Pulmonary artery endothelial cell (primary cell): ENCODE results near the gene GCK. TPM values are rescaled to one million over a fixed set of nuclear protein-coding genes. Genes with fewer than 3 reads are reported as not detected.

Experiments used
- DNase-seq: peaks from one replicate; pipeline ENCODE4 v3.0.0-alpha.2; 2011; ENCODE audit warnings: low read depth, low spot score
- total RNA-seq: library from RNA; depleted of rRNA; stranded (reverse); fragments of >200 nt; gene quantifications from 2 replicates; pipeline ENCODE4 v1.2.3, GENCODE V29; 2014

Gene GCK
- total RNA-seq, 1 donor from 2014 or later = 0.26 TPM

GRCh38 chr7:44156453-44157010 is 32.7 kb downstream of the GCK start:
- no peak for DNase-seq

DNA sequence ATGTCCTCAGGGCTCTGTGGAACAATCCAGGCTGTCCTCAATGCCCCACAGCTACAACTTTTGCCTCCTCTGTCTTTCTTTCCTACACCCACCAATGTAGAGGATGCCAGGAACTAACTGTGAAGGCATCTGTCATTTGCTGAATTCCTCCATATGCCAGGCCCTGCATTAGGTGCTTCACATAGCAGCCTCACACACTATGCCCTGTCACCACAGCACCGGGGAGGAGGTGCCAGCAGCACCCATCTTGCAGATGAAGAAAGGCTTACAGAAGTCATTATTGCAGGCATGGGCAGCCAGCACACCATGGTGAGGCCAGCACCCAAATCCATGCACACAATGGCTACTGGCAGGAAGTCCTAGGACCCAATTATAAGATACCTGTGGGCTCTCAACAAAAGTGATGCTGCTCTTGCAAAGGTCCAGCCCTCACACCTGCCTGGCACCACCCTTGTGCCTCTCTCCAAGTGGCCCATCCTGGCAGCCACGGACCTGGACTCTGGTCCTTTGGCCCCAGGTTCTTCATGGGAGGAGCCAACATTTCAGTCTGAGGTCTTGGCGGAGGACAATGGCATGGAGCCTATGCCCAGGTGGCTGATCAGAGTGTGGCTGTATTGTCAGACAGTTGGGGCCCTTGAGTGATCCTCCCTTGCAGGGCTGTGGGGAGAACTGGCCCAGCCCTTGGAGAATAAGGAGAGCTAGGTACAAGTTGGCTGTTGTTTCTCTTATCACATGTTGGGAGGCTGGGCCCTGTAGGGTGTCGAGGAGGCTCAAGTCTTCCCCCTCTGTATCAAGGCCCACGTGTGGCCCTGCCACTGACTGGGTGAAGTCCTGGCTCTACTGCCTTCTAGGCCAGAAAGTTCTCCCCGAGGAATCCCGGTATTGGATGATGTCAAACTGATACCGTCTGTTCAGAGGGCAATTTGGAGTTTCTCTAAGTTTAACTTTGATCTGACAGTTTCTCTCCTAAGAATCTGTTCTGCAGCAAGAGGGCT is 33.8 kb downstream of the GCK start:
- no peak for DNase-seq

GRCh38 chr7:44154703-44155102 is 34.5 kb downstream of the GCK start:
- DNase-seq = no peak

- DNase-seq = no peak
Observed at GRCh38 chr7:44153948-44154335, 35.3 kb downstream of the GCK start.

- no peak for DNase-seq
Observed at GRCh38 chr7:44152971-44153947, 36.0 kb downstream of the GCK start.

DNA sequence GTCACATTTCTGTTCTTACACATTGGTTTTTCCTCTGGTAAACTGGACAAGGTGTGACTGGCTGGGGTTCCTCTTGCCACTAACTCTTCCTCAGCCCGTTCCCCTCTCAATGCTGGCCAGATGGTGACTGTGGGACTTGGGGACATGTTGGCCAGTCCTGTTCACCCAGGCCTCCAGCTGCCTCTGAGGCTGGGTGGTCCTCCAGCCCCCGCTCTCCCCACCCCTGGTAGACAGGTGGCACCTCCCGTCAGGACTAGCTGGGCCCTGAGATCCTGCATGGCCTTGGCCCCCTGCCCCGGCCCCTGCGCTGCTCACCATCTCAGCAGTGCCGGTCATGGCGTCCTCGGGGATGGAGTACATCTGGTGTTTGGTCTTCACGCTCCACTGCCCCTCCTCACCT is 37.3 kb downstream of the GCK start:
- no peak for DNase-seq

DNA sequence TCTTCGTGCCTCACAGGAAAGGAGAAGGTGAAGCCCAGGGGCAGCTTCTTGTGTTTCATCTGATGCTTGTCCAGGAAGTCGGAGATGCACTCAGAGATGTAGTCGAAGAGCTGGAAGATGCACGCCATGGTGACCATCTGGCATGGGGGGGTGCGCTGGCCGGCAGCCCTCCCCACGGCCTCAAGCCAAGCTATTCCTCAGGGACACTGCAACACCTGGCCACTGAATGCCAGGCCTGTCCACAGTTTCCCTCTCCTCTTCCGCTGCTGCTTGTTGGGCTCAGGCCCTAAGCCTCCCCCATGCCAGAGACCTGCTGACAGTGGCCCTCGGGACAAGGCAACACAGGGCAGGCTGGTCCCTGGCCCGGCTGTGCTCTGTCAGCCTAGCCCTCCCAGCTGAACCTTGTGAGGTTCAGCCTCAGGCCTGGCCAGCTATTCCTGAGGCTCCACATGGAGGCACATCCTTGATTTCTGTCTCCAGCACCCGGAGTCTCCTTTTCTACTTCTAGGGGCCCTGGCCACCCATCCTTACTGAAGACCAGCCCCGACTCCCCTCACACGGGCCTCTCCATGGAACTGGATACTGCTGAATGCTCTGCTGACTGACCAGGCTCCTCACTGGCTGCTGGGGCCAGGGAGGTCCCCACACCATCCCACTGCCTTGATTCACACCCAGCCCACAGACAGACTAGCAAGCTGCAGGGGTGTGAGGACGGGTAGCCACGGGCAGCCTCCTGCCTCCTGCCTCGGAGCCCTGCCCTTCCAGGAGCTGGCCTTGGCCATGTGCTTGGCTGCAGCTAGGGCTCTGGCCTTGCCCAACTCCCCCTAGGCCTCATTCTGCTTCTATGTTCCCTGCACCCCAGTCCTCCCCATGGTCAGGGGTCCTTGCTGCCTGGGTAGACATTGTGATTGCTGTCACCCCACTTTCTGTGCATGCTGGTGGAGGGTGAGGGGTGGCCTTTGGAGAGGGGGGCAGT is 38.0 kb downstream of the GCK start:
- no peak for DNase-seq

DNA sequence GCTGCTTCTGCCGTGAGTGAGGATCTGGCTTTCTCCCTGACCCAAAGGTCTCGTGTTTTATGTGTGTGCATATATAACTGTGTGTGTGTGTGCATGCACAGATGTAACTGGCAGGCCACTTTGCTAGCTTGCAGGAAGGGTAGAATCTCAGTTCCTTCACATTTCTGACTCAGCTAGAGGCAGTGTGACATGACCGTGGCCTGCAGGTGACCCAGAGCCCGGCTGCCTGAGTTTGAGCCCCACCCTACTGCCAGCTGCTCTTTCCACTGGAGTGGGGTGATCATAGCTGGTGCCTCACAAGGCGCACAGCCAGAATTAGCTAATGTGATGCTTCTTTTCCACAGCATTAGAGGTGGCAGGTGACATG is 38.8 kb downstream of the GCK start:
- no peak for DNase-seq

DNA sequence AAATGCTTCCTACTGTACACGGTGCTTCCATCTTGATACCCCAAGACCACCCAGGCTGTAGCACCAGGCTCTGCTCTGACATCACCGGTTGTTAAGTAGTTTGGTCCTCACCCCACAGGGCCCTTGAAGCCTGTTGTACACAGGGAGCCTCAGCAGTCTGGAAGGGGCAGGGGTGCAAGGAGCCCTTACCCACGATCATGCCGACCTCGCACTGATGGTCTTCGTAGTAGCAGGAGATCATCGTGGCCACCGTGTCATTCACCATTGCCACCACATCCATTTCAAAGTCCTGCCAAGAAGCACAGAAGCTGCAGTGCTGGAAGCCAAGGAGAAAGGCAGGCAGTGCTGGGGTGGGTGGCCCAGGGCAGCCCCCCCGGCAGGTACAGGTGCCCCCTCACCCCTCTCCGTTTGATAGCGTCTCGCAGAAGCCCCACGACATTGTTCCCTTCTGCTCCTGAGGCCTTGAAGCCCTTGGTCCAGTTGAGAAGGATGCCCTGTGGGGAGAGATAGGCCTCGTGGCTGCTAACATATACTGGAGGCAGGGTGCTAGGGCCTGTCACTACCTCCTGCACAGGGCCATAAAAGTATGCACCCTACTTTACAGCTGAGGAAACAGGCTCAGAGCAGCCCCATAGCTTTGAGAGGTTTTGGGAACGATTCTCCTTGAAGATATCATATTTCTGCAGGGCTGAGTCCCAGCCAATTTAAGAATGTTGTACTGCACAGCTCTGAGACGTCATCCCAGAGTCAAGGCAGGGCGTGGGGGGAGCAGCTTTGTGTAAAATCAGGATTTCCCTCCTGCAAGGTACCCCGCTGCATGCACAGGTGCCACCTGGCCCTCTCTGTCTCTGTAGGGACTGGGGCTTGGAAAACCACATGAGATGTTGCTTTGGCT is 39.4 kb downstream of the GCK start:
- no peak for DNase-seq

DNA sequence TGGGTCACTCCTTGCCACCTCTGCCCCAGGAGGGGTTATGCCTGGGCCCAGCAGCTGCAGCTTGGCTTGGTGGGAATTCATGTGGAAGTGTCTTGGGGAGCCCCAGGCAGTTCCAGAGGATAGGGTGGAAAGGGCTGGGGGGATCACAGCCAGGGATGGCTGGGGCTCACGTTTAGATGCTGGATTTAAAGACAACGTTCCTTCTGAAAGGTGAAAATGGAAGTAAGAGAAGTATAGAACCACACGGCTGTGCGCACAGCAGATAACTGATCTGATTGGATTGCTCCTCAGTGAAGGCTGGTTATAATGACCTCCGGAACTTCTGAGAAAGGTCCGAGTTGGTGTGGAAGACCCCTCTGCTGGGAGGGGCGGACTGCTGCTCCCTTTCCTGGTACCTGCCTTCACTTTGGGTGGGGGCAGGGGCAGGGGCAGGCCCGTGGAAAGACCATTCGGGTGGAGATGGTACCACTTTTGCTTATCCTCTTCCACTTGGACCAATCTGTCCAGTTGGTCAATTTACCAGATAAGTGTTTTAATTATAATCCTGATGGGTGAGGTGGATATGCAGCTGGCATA is 40.2 kb downstream of the GCK start:
- DNase-seq = no peak

GRCh38 chr7:44148166-44148565 is 41.1 kb downstream of the GCK start:
- DNase-seq = no peak

DNA sequence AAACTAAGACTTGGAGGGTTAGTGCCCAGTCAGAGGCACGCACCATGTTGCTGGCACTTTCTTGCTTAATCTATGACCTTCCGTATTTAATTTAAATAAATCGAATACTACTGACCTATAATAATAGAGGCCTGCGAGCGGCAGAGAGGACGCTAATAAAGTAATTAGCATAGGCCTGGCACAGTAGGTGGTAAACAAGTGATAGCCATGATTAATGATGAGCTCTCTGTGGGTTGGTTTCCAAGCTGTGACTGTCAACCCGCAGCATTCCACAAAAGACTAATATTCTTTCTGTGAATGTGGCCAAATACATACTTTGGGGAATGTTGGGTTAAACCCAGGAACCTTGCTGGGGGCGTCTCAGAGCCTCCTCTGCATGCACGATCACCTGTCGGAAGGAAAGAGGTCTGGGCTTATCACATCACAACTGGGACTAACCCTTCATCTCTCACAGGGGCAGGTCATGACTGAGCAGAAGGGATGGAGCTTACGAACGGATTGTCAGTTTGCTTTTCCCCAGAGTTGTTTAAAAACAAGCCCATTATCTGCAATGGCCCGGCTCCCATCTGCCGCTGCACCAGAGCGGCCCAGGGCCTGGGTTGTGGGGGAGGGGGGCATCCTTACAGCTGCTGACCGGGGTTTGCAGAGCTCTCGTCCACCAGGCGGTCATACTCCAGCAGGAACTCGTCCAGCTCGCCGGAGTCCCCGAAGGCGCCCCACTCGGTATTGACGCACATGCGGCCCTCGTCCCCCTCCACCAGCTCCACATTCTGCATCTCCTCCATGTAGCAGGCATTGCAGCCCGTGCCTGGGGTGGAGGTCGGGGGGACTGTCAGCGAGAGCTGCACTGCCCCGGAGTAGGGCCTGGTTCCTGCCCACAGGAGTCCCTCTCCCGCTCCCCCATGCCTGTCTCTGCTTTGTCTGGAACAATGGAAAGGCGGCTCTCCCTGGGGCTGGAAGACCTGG is 41.9 kb downstream of the GCK start:
- no peak for DNase-seq

DNA sequence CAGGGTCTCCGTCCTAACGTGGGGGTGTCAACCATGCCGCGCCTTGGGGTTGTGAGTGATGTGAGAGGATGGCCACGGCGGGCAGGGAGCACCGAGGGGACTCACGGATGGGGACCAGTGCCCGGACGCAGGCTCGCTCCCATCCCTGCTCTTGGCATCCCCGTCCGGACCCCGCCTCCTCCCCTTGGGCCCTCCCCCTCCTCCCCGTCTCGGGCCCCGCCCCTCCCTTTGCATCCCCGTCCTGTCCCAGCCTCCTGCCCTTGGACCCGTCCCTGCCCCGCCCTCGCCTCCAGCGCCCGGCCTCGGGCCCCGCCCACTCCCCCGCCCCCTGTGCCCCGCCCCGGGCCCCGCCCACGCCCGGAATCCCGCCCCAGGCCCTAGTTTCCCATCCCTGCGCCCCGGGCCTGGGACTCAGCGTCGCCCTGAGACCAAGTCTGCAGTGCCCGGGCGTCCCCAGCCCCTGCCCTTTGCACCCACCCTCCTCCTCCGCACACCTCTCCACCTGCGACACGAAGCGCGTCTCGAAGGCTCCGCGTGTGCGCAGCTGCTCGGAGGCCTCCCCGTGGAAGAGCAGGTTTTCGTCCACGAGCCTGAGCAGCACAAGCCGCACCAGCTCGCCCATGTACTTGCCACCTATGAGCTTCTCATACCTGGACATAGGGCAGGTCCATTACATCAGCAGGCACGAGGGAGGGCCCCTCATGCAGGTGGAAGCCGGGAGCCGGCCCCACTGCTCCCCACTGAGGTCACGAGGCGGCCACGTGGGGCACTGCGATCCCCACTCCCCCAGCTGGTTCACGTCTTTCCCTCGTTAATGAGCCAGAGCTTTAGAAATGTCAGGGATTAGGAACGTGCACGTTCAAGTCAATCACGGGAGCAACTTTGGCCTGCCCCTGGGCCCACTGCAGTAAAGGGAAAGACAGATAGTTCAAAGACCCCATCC is 43.0 kb downstream of the GCK start:
- no peak for DNase-seq

DNA sequence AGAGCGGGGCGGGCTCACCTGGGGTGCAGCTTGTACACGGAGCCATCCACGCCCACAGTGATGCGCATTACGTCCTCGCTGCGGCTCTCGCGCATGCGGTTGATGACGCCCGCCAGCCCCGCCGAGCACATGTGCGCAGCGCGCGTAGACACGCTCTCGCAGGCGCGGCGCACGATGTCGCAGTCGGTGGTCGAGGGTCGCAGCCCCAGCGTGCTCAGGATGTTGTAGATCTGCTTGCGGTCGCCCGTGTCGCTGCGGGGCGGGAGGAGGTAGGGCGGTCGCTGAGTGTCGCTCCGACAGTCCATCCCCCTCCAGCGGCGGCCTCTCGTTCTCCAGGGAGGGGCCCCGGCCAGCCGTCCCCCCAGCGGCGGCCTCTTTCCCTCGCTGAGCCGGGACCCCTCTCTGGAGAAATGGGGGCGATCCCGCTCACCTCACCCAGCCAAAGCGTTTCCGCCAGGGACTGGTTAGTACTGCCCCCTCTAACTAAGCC is 43.7 kb downstream of the GCK start:
- no peak for DNase-seq

GRCh38 chr7:44144968-44145478 is 44.2 kb downstream of the GCK start:
- DNase-seq = no peak

DNA sequence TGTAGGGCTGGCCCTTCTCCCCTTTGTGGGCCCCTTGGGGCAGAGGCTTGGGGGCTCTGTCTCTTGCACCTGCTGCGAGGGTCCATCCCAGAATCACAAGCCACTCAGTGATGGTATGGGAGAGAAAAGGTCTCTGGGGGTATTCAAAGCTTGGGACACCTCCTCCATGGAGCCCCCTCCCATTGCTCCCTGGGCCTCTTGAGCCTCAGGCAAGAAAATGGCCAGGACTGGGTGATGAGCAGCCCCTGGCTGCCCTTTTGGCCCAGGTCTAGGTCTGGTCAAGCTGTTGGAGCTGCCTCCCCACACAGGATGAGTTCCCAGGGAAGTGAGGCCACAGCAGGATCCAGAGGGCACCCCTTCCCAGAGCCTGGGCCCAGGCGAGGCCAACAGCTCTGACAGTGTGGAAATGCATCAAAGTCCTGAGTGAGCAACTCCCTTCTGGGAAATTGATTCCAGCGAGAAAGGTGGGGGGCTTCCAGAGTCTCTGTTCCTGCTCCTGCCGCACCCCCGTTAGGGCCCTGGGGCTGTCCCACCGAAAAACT is 44.7 kb downstream of the GCK start:
- no peak for DNase-seq
